GM19025 (cell line): Measurements from ENCODE around the gene TMEM9.
A peak's percentile ranks its signal among the peaks of the same experiment; 100 is the strongest.

Source experiments
- ATAC-seq: cut with Tn5 transposase; IDR thresholded peaks from one replicate; pipeline ENCODE4 v1.9.1; 2021; ENCODE audit warnings: mild to moderate bottlenecking, low read depth, moderate library complexity; ENCODE audit not compliant: unreplicated experiment

TMEM9 gene

DNA sequence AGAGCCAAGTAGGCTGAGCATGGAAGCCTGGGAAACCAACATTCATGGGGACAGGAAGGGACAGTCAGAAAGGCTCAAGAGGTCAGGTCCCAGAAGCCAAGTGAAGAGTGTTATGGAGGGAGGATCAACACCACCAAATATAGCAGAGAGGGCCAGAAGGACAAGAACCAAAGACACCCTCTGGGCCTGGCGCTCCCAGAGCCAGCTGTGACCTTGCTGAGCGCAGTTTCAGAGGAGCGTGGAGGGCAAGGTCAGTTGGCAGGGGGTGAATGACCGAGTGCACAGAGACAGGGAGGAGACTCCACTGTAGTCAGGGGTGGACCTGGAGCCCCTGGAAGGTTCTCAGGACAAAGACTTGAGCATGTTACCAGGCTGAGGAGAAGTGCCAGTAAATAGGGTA is 22.9 kb downstream of the TMEM9 start:
- no peak for ATAC-seq

DNA sequence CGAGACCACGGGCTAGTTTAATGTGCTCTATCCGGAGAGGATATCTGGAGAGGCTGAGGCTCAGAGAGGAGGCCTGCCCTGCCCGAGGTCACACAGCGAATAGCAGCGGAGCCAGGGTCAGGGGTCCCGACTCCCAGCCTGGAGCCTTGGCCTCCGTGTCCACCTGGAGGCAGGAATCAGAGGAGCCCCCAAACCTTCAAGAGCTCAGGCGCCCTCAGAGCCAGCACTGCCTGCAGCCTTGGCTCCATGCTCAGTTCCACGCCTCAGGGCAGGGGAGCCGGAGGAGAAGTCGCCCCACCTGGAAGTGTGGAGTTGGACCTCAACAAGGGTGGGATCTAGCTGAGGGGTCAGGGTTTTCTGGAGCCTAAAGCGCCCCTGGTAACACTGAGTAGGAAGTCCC is 25.3 kb downstream of the TMEM9 start:
- ATAC-seq, result no peak

DNA sequence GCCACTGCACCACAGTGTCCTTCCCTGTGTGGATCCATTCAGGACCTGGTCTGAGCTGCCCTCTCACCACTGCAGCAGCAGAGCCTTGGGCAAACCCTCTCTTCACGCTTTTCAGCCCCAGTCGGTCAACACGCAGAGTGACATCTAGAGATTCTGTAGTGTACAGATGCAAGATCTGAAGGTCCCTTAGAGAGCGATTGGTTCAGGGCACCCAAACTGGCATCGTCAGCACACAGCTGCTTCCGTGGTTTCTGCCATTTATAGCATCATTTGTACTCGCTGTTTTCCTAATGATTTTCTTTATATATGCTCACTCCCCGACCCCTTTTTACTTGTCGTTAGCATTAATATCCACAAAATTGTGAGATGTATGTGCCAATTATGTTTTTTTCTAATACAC is 25.8 kb downstream of the TMEM9 start:
- no peak for ATAC-seq

DNA sequence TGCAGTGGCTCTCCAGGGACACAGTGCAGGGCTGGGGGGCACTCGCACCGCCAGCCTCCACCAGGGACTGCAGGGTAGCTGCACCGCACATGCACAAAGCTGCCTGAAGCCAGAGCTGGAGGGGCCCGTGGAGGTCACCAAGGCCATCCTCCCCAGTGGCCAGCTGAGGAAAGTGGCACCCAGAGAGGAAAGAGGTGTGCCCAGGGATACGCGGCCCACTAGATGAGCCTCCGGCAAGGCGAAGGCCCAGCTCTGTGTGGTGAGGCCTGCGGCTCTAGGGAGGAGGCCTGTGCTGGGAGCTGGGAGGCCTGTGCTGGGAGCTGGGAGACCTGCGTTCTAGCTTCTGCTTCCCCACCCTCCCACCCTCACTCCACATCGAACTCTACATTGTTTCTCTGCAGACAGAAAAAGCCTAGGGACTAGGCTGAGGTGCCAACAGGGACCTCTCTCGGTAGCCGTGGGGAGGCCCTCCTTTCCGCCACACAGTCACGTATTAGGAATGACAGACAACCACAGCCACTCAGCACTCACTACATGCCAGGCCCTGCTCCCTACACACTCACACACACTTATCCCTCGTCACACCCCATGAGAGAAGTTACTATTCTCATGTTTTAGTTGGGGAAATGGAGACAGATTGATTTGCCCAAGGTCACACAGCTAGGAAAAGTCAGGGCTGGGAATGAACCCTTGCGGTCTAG is 26.4 kb downstream of the TMEM9 start:
- ATAC-seq, result no peak

DNA sequence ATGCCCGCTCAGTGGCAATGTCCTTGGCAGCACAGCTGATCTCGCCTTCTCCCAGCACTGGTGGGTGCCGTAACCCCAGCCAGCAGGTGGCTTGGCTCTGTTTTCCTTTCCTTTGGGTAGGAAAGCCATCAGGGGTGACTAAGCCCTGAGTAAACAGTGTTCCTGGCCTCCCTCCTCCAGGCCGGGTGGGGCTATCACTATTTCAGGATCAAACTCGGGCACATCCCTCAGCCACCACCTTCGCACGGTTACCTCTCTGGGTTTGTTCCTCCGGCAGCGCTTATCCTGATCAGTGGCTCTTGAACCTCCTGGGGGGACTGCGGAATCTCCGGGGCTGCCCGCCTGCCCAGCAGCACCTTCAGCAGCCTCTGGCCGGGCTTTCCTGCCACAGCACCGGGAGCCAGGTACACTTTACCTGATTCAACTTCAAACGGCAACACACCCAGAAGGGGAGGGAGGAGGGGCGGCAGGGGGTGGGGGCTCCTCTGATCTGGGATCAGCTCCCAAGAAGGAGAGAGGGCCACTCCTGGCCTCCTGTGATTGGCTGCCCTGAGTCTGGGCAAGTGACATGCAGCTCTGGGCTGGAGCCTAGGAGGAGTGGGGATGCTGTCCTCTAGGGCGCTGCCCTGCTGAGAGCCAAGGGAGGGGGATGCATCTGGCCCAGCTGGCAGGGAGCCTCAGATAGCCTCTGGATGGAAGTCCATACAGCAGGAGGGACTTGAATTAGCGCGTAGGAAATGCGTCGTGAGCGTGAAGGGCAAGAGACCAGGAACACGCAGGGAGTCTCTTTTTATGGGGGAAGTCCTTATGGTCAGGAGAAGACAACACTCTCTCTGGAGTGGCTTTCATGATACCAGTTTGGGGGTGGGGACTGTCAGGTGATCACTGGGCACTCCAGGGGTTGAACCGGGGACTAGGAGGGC is 27.2 kb downstream of the TMEM9 start, which contains the start of gene ASCL5:
TSS of gene ASCL5 (minus strand) at position 353 of the 923 bp plus-strand sequence. CDS start 11,812 bp downstream, outside the sequence.
- ATAC-seq, result no peak

DNA sequence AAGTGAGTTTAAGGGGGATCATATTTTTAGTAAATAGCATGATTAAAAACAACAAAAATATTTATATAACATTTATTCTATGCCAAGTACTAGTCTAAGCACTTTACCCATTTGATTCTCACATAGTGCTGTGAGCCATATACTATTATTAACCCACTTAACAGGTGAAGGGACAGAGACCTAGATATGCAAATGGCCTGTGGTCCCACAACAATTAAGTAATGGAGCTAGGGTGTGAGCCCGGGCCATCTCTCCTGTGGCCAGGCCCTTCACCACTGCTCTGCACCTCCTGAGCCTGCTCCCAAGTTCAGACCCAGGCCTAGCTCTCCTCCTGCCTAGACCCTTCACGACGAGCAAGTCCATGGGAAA is 27.8 kb downstream of the TMEM9 start:
- ATAC-seq, result no peak

DNA sequence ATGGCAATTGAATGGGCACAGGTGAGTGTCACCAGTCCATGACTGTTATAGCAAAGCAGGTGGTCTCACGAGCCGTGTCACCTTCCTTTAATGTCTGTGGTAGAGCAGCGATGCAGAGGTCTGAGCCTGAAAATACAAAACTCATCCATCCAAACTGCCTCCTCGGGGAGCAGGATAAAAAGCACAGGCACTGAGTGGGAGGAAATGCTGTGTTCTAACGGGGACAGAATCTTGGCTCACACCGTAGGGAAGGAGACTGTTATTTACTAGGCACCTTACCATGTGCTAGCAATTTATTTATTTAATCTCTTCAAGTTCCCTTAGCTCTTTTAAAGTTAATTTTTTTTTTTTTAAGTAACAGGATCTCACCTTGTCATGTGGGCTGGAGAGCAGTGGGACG is 28.5 kb downstream of the TMEM9 start:
- no peak for ATAC-seq

DNA sequence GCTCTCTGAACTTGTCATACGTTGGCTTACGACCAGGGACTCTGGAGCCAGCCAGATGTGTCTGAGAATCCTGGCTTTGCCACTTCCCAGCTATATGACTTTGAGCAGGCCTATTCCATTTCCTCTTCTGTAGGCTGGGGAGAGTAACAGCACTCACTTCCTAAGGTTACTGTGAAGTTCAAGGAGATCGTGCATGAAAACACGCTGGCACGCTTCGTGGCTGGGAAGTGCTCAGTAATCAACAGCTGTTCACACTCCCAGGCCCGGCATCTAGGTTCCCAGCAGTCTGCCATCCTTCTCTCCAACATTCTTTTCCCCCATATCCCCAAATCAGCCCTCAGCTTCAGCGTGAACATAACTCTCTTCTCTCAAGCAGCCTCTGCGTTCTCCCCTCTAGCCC is 29.3 kb downstream of the TMEM9 start:
- ATAC-seq, result no peak

DNA sequence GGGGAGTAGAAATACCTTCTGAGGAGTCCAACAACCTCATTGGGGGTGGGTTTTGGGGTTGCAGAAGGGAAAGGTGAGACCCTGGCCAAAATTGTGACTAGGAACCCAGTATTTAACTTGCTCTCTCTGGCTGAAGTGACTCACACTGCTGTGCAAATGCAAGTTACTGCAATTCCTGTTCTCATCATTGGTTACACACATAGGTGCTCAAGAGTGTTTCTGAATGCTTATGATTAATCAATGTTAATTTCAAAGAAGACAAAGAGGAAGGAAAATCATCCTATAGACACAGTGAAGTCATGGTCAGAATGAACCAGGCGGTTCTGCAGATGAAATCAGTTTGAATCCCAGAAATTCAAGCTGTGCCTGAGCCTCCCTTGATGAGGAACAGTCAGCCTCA is 30.4 kb downstream of the TMEM9 start:
- ATAC-seq, result no peak

DNA sequence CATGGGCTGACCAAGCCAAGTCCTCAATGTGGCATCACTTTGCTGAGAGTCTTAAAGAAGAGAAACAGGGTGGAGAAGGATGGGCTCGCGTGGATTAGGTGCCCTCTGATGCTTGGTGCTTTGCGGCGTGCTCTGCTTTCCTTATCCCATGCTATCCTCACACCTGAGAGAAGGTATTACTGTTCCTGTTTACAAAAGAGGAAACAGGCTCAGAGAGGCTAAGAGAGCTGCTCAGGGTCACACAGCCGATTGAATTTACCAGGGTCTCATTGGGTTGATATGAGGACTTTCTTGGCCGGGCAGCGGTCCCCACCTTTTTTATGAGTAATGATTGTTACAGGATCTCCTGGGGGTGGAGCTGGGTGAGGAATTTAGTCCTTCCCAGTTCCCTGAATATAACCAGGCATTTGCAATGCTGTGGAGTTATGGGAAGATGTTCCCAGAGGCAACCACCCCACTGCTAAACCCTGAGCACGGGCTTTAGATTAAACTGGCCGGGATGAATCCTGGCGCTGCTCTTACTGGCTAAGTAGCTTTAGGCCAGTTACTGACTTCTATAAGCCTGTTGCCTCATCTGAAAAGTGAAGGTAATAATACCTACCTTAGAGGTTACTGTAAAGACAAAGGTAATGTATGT is 31.8 kb downstream of the TMEM9 start:
- ATAC-seq, result no peak

DNA sequence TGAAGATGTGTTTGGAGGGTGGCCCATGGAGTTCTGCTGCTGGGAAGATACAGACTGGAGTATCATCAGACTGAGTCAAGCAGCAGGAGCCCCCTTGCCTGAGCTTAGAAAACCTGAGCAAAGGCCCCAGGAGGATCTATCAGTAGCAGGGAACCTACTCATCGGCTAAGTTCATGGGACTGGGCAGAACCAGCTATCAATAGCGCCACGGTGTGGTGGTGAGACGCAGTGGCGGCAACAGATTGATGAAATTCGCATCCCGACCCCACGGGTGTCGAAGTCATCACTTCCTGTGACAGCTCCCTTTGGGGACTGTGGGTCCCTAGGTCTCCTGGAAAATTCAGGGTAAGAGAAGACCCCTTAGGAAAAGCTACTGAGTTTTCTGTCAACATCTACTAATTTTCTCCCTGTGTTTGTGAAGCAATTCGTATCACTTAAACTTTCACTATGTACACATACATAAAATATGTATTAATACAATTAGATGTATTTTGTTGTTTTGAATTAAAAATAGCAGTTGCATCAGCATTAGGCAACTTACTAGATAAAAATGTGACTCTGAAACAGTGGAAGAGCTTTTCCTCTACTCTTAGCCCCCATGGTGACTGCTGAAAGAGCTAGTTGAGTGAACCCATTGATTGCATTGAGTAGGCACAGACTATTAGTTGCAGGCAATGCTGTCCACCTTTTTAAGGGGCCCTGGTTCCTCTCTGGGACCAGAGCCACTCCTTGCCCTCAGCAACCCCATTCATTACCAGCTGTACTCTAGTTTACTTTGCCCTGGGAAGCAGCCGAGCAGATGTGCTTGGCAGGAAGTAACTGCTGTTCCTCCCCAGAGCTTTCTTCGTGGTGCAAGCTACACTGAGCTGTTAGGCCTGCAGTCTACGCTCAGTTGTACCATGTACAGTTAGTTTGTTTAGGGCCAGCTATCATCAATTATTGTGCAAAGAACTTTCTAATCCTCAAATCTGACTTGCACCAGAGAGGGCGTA is 34.8 kb downstream of the TMEM9 start:
- ATAC-seq, result no peak

DNA sequence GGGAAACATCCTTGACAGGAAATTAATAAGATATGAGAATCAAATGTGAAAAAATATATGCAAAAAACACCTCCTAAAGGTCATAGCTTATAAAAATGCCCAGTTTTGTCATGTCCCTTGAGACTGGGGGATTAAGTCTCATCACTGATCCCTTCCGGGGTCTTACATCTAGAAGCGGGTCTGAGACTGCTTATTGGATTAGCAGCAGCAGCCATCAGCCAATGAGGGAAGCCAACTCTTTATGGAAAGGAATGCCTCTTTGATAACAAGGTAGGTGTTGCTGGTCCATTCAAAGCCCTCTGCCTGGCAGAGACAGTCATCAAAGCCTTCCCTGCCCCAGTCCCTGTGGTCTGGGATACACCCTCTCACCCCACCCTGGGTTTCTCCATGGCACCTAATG is 38.2 kb downstream of the TMEM9 start:
- ATAC-seq, result no peak

DNA sequence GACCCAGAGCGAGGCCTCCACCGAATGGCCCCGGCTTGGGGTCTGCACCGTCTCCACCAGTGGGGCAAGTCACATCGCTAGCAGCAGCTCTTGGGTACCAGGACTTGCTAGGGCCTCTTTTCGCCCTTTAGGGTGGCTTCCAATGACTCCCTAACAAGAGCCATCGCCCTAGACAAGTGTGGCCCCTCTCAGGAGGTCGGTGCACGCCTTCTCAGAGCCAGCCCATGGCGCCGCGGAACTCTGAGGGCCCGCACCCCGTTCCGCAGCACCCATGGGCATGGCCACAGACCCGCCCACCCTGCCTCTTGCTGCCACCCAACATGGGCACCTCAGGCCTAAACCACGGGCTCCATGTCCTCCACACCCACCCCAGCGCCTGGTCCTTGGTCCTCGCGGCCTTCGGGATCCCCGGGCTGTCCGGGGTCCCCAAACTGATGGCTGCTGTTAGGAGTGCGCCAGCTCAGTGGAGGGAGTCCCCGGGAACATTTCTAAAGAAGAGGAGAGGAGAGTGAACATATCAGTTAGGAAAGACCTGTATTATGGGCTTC is 38.8 kb downstream of the TMEM9 start:
- no peak for ATAC-seq

DNA sequence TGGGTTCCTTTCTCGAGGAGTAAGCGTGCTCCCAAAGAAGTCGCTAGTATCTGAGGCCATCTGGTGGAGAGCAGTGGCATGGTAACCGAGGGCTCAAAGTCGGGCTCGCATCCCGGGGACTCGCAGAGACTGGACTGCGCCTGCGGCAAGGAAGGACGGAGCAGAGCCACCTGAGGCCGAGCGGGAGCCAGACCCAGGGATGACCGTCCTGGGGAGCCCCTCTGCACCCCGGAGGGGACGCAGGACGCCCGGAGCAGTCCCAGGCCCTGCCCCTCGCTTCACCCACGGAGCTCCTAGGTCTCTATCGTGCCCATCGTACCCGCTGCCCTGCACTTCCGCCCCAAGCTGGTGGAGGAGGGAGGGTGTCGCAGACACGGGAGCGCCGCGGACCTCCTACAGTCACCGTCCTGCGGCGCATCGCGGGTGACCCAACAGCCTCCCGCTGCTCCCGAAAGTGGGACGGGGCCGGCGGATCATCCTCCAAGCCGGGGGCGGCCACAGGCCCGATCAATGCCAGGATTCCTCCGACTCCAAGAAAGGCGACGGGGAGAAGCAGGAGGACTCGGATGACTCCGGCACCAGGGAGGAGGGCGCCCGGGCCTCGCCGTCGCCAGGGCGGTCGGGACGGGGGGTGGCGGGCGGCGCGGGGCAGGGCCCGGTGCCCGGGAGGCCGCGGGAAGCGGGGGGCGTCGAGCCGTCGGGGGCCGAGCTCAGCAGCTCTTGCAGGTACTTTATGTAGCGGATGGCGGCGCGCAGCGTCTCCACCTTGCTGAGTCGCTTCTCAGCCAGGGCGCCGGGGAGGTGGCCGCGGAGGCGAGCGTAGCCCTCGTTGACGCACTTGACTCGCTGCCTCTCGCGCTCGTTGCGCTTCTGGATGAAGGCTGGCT is 39.8 kb downstream of the TMEM9 start:
- ATAC-seq, result peak; percentile 85

DNA sequence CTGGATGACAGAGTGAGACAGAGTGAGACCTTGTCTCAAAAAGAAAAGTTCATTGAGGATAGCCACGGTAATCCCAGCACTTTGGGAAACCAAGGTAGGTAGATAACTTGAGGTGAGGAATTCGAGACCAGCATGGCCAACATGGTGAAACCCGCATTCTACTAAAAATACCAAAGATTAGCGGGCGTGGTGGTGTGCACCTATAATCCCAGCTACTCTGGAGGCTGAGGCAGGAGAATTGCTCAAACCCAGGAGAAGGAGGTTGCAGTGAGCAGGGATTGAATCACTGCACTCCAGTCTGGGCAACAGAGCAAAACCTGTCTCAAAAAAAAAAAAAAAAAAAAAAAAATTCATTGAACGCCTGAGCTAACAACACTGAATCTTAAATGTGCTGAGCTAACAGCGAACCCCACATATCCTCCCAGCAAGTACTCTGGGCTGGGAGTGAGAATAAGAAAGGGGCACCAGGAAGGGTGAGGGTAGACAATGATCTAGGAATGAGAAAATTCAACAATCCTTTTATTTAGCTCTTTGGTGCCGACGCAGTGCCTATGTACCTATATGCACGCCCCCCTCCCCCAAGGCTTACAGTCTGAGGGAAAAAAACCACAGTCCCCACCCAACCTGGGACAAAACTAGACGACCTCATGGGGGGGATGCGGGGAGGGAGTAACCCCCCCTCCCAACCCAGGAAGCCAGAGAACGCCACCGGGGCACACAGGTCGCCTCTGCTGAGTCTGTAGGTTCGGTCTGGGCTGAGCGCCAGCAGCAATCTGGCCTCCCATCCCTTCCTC is 40.6 kb downstream of the TMEM9 start:
- no peak for ATAC-seq

DNA sequence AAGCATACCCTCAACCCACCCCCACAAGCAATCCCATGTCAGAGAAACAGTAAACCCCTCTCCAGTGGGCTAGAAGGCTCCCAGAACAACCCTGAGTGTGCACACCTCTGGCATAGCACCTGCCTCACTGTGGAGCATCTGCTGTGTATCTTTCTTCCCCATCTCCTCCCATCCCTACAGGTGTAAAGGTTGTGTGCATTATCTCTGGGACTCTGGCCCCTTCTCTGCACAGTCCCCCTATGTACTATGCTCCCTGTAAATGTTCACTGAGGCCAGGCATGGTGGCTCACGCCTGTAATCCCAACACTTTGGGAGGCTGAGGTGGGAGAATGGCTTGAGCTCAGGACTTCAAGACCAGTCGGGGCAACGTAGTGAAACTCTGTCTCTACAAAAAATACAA is 41.3 kb downstream of the TMEM9 start:
- no peak for ATAC-seq

DNA sequence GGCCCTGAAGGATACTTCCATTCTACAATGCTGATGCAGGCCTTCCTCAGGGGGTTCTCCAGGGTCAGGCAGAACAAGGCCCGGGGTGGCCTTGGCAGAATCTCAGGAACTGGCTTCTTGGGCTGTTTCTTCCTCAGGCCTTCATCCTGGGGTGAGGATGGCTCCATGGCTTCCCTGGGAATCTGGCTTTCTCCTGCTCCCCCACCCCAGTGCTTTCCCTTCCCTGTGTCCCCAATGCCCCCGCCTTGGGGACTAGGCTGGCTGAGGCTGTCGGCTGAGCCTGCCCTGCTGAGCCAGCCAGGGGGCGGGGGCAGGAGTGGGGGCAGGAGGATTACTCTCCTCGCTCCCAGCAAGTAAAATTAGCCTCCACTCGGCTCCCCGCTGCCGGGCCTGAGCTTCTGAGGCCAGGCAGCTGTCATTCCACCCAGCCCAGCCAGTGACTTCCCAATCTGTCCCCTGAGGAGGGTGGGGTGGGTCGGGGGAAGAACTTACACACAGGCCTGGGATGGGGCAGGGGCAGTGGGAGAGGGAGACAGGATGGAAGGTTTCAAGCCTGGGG is 42.0 kb downstream of the TMEM9 start, which contains the start of gene CACNA1S:
TSS of gene CACNA1S (minus strand) at position 254 of the 559 bp plus-strand sequence. CDS start at position 167, 87 bp downstream.
- ATAC-seq, result no peak

DNA sequence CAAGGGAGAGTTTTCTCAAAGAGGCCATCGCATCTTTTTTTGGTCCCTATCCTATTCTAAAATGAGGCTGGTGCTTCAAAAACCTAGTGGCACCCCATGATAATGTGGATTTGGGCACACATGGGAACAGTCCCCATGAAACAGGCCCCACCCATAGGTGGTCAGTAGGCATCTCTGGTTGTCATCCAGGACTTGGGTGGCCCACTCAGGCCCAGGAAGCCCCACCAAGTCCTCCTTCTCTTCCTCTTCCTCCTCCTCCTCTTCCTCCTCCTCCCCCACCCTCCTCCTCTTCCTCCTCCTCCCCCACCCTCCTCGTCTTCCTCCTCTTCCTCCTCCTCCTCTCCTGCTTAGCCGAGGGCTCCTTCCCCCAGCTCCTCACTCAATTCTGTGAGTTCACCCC is 42.6 kb downstream of the TMEM9 start:
- no peak for ATAC-seq
